ENCODE measurements around the gene HELT.
"Not testable (repeated sequence)": the region's sequence is repeated elsewhere in the genome, so short reads cannot be mapped to it uniquely, and the experiment has no call there.

The HELT gene

GRCh38 chr4:185039508-185040273, 21.4 kb downstream of the HELT start:
- peak; percentile 6 for FAIRE-seq

- no peak for FAIRE-seq
Observed at GRCh38 chr4:185040523-185040922, 22.2 kb downstream of the HELT start.

GRCh38 chr4:185050286-185050685, 32.0 kb downstream of the HELT start:
- not testable (repeated sequence) for FAIRE-seq

- not testable (repeated sequence) for FAIRE-seq
Observed at GRCh38 chr4:185051283-185051682, 33.0 kb downstream of the HELT start.

- no peak for FAIRE-seq
Observed at GRCh38 chr4:185053746-185054145, 35.5 kb downstream of the HELT start.

GRCh38 chr4:185054272-185054671, 36.0 kb downstream of the HELT start:
- no peak for FAIRE-seq

- no peak for FAIRE-seq
Observed at GRCh38 chr4:185054886-185055285, 36.6 kb downstream of the HELT start.

- no peak for FAIRE-seq
Observed at GRCh38 chr4:185061610-185062009, 43.3 kb downstream of the HELT start.

- no peak for FAIRE-seq
Observed at GRCh38 chr4:185062606-185063005, 44.3 kb downstream of the HELT start.

GRCh38 chr4:185066179-185066578, 47.9 kb downstream of the HELT start:
- no peak for FAIRE-seq

- FAIRE-seq: no peak
Observed at GRCh38 chr4:185068837-185069236, 50.5 kb downstream of the HELT start.

Measured in G401.6 (cell line).